Activated CD8-positive, alpha-beta memory T cell treated with anti-CD3 and anti-CD28 coated beads, Interleukin-2, amount 50 U/mL, for 1 hour (primary cell): ENCODE results near the gene POLR3G.

ENCODE experiments used
- DNase-seq: peaks from one replicate; pipeline ENCODE4 v3.0.0-alpha.2; 2020; ENCODE audit errors: extremely low read depth

The POLR3G gene

DNA sequence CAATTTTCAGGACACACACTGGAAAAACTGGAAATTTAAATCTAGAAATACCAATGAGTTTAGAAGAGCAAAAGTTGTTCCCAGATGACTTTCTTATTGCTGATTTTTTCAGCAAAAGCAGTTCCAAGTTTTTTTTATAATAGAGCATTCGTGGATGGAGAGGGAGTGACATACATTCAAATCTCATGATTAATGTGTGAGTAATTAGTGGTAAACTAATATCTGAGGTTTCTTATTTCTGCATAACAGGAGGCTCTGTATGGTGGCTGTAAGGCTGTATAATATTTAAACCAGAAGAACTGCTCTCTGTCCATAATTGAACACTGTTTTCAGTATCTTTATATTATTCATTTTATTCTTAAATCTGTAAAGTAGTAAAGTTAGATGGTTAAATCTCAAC, 28.9 kb downstream of the POLR3G start:
- no peak for DNase-seq

GRCh38 chr5:90504743-90505142, 30.1 kb downstream of the POLR3G start:
- DNase-seq: no peak

DNA sequence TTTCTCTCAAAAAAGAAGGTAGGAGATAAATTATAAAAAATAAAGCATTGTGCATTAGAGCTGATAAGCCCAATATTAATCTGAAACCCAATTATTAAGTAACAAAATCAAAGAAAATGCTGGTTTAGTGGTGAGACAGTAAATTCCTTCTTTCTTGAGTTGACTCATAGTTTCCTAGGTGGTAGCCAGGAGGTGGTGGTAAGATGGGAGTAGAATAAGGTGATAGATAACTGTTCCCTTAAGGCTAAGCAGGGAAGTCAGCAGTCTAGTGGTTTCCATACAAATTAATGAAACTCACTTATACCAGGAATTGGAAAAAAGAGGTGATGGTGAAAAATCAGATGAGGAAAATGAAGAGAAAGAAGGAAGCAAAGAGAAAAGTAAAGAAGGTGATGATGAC, 31.6 kb downstream of the POLR3G start:
- DNase-seq: no peak

DNA sequence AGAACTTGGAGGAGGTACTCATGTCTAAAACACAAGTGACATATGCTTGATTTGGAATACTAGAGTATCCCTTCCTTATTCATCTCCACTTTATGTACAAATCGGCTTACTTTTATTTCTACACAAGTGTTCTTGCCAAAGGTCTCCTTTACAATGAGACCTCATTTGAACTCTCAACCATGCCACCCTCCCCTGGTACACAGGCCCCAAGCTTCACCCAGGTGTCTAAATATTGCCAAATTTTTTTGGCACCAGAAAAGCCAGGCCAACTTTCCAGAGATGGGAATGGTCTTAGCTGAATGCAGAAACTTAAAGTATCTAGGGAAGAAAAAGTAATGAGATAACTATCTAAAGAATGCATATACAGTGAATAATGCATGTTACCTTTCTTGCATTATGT, 35.8 kb downstream of the POLR3G start:
- no peak for DNase-seq

DNA sequence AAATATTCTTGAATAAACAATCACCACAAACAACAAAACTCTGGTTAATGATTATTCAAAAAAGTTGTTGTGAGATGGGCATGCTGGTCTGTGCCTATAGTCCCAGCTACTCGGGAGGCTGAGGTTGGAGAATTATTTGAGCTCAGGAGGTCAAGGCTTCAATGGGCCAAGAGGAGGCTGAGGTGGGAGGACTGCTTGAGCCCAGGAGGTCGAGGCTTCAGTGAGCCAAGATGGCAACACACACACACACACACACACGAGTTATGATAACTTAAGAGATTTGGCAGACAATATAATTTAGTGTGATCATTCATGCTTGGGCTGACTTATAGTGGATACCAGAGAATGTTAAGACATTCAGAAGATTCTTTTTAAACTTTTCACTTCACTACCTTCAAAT, 39.9 kb downstream of the POLR3G start:
- no peak for DNase-seq

GRCh38 chr5:90518661-90519060, 44.0 kb downstream of the POLR3G start:
- DNase-seq: no peak

- DNase-seq: no peak
Measured at GRCh38 chr5:90519081-90519480, 44.4 kb downstream of the POLR3G start.

DNA sequence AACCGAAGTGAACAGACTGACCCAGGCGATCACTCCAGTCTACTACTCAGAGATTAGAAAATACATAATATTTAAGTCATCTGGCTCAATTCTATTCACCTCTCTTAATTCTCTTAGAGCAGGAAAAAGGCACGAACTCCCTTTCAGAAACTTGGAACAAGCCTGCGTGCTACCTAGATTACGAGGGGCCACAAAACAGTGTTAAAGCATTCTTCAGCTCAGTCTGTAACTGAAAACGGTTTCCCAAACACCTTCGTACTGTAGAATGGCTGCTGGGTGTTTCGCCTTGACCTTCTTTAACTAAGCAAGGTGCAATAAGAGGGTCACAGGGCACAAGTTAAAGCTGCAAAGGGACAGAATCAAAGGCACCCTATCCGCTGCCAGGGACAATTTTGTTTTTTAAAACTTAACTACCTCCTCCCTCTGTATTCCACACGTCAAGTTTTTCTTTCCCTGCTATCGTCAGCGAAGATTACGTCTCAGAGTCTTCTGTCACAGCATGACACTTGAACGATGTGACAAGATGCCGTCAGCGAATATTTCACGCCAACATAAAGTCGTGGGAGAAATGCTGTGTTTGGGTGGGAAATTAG, 54.0 kb downstream of the POLR3G start:
- no peak for DNase-seq

DNA sequence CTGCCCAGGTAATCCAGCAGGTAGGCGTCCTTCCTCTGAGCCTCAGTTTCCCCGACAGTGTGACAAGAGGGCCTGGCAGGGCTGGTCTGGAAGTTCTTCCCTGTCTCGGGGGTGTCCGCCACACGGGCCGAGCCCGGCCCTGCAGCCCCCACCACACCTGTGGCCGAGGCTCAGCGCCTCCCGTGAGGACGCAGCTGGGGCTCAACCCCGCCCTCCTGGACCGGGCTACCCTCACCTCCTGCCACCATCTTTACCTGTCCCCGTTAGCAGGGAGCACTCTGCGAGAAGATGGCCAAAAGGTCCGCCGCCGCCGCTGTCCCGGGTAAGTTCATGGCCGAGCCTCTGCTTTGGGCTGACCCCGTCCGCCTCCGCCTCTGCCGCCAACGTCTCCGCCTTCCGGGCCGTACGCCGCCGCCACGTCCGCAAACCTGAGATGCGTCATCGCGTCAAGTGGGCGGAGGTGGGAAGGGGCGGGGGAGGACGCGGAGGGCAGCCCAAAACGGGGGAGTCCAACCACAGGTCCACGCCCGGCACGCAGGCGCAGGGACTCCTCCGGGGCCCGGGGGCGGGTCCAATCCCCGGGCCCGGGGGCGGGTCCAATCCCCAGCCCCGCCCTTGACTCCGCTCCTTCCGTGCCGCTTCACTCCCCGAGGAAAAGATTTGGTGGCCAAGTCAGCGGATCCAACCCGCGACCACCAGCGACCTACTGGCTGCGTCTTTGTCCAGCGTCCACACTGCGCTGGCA, 54.7 kb downstream of the POLR3G start, which contains the start of gene LYSMD3:
LYSMD3 (minus strand) TSS at position 391 of the 745 bp plus-strand sequence. CDS start 4,295 bp downstream, outside the sequence.
- DNase-seq: peak; percentile 89

DNA sequence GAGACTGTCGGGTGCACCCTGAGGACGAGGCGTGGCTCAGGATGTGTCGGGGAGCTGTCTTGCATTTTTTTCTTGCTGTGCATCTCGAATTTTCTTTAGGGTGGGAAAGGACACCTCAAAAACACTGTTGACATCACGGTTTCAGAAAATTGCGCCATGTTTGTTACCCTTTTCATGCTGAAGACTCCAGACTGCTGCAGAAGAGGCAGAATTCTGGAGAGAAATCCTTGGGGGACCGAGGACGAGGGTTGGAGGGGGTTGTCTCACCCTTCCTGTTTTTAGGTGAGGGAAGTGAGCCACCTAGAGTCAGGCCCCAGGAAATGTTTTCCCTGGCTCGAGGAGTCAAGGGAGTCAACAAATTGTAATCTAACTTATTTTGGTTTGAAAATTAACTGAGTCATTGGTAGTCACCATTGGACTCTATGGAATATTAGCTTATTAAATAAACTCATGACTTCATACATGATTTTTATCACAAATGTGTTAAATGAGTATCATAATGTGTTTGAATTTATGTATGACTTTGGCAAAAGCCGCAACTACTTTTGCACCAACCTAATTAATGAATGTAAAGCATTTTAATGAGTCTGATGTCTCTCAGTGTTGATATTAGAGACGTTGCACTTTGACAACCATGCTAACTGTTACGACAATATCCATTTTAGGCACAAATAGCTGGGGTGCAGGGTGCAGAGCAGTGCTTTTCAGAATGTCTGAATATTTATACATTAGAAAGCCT, 55.4 kb downstream of the POLR3G start:
- peak; percentile 32 for DNase-seq

DNA sequence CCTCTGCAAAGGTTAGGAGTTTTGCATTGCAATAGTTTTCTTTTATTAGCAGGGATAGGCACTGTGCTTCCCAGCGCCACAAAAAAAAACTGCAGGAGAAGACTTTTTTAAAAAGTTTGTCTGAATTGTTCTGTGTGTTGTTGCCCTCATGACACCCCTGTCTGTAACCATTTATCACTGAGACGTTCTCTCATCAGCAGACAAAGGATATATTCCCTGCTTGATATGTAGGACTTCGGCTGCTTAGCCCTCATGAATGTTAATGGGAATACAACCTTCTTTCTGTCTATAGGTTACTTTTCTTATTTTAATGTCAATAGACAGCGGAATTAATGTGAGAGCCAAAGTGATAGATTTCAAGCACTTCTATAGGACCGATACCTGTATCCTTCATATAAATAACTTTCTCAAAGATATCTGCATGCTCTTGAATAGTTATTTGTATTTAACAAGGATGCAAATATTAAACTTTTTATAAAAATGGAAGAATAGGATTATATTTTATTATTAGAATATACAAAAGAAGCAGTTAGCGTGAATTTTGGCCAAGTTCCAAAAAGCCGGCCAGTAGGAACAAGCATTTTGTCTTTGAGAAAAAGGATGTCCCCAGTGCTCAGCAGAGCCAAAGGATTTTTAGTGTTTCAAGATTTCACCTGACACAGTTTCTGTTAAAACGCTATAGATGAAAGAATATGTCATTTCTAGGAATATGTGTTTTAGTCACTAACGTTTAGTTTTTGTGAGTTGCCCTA, 56.2 kb downstream of the POLR3G start:
- no peak for DNase-seq

GRCh38 chr5:90533794-90534193, 59.1 kb downstream of the POLR3G start:
- DNase-seq: no peak

DNA sequence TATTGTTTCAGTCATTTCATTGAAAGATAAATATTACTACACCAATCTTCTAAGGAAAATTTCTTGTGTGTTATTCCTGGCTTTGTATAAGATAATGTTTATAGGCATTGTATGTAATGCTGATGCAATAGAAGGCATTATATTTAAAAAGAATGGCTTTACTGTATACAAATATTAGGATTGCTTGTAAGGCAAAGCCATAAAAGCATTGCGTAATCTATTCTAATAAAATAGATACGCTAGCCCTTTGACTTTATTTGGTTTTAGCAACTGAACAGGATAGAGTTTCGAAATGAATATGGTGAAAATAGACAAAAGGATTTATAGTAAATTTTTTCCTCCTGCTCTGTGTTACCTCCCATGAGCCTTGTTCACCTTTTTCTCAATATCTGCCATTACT, 60.3 kb downstream of the POLR3G start:
- no peak for DNase-seq

- no peak for DNase-seq
Measured at GRCh38 chr5:90542827-90543519, 68.3 kb downstream of the POLR3G start.

DNA sequence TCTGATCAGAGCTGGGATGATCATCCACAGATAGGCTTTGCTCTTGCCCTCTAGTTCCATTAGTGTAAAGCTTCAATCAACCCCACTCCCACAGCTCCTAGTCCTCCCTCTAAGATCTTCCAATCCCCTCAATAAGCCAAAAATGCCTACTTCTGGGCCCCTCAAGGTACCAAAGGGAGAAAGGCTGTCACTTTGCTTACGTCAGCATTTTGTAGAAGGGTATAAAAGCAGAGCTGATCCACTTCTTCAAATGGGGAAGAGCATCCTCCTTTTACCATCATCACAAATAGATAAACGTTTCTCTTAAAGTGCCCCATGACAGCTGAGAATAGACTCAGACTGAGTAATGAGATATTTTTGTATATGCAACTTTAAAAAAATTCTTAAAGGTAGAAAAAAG, 70.8 kb downstream of the POLR3G start:
- DNase-seq: no peak

- DNase-seq: no peak
Measured at GRCh38 chr5:90546216-90546837, 71.7 kb downstream of the POLR3G start.

GRCh38 chr5:90547072-90547536, 72.4 kb downstream of the POLR3G start:
- DNase-seq: no peak

GRCh38 chr5:90548069-90548593, 73.5 kb downstream of the POLR3G start:
- DNase-seq: no peak

DNA sequence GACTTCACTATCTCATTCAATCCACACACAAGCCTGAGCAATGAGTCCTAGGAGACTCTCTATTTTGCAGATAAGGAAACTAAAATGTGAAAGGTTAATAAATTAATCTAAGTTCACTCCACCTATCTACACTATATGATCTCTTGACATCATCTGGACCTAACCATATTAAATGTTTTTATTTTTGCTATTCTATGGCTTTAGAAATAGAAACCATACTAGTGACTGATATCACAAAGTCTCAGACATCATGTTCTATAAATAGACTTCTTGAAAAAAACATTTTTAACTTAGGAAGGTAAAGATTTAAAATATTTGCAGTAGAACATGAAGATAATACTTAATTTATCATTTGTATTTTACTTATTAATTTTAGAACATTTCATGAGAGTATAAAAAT, 74.6 kb downstream of the POLR3G start:
- no peak for DNase-seq

GRCh38 chr5:90549729-90550275, 75.1 kb downstream of the POLR3G start:
- no peak for DNase-seq
